Frontal cortex (tissue), 4 donors: Measurements from ENCODE around the gene MDN1. TPM values are rescaled to one million over a fixed set of nuclear protein-coding genes. Genes with fewer than 3 reads are reported as not detected.
"Not testable (repeated sequence)": the region's sequence is repeated elsewhere in the genome, so short reads cannot be mapped to it uniquely, and the experiment has no call there.

Source experiments
- DNase-seq, 2 donors: peaks; one replicate each; pipeline ENCODE4 v3.0.0; 2012; ENCODE audit warnings: low spot score in 2 of 2
- FAIRE-seq: peaks from 2 replicates; lab custom pipeline; 2012; peaks lifted over from hg19 to GRCh38; lab: Jason Lieb, UNC
- total RNA-seq: library from RNA; depleted of rRNA; stranded (reverse); fragments of >200 nt; gene quantifications from one replicate; pipeline ENCODE4 v1.2.3, GENCODE V29; 2014
- donor health status: control.
- donor health status: control.
- donor health status: control.

The MDN1 gene
- total RNA-seq, 1 donor from 2014 or later, result 23.6 TPM

GRCh38 chr6:89670935-89671565, 148.5 kb downstream of the MDN1 start:
- no peak for FAIRE-seq
- DNase-seq, result no peak

- no peak for FAIRE-seq
- no peak for DNase-seq
Observed at GRCh38 chr6:89669002-89669401, 150.6 kb downstream of the MDN1 start.

- no peak for DNase-seq
- FAIRE-seq, result no peak
Observed at GRCh38 chr6:89667872-89668556, 151.6 kb downstream of the MDN1 start.

- DNase-seq, result no peak
- FAIRE-seq, result no peak
Observed at GRCh38 chr6:89662659-89663223, 156.9 kb downstream of the MDN1 start.

GRCh38 chr6:89661559-89661958, 158.0 kb downstream of the MDN1 start:
- FAIRE-seq (no peak), DNase-seq (no peak)

GRCh38 chr6:89660981-89661380, 158.6 kb downstream of the MDN1 start:
- no peak for DNase-seq
- FAIRE-seq, result no peak

GRCh38 chr6:89657445-89658158, 162.0 kb downstream of the MDN1 start:
- FAIRE-seq (no peak), DNase-seq (no peak)

GRCh38 chr6:89655122-89655521, 164.5 kb downstream of the MDN1 start:
- FAIRE-seq (no peak), DNase-seq (no peak)

GRCh38 chr6:89650579-89650978, 169.0 kb downstream of the MDN1 start:
- DNase-seq, result no peak
- FAIRE-seq, result no peak

- FAIRE-seq, result no peak
Observed at GRCh38 chr6:89649682-89650081, 169.9 kb downstream of the MDN1 start.

GRCh38 chr6:89644864-89645263, 174.7 kb downstream of the MDN1 start:
- FAIRE-seq (no peak), DNase-seq (no peak)

More at GRCh38 chr6:89649682-89650081, 169.9 kb downstream of the MDN1 start:
- DNase-seq, result no peak

GRCh38 chr6:89643406-89643805, 176.2 kb downstream of the MDN1 start:
- FAIRE-seq (no peak), DNase-seq (no peak)

GRCh38 chr6:89642956-89643355, 176.6 kb downstream of the MDN1 start:
- no peak for DNase-seq
- no peak for FAIRE-seq

- not testable (repeated sequence) for FAIRE-seq, DNase-seq
Observed at GRCh38 chr6:89641581-89641980, 178.0 kb downstream of the MDN1 start.

- DNase-seq (no peak), FAIRE-seq (no peak)
Observed at GRCh38 chr6:89640804-89641203, 178.8 kb downstream of the MDN1 start.

GRCh38 chr6:89638320-89639195, 181.0 kb downstream of the MDN1 start, which contains the start of gene LYRM2:
Gene LYRM2 (minus strand): TSS chr6:89638747. CDS start chr6:89638716, 31 bp downstream.
- DNase-seq (peak; percentile 74 to 87), FAIRE-seq (no peak)

- DNase-seq, result no peak
- FAIRE-seq, result no peak
Observed at GRCh38 chr6:89637960-89638319, 181.7 kb downstream of the MDN1 start.

GRCh38 chr6:89636412-89636811, 183.2 kb downstream of the MDN1 start:
- not testable (repeated sequence) for FAIRE-seq, DNase-seq

- DNase-seq (peak in 1 of 2 donors; percentile 19), FAIRE-seq (no peak)
Observed at GRCh38 chr6:89630488-89630887, 189.1 kb downstream of the MDN1 start.

GRCh38 chr6:89623749-89624148, 195.8 kb downstream of the MDN1 start:
- DNase-seq (no peak), FAIRE-seq (no peak)
